IPS-20b (cell line): ENCODE measurements around the gene RCOR3.

Experiments
- H3K27ac ChIP-seq: one replicate; pipeline ENCODE4 v1.5.1; 2013; ENCODE audit warnings: low read length
- H3K27me3 ChIP-seq: 2 replicates; pipeline ENCODE4 v1.6.1; 2013; ENCODE audit warnings: mild to moderate bottlenecking, low read length, inconsistent platforms; ENCODE audit not compliant: insufficient read depth
- H3K36me3 ChIP-seq: 2 replicates; pipeline ENCODE4 v1.6.1; 2013; ENCODE audit warnings: low read depth, mild to moderate bottlenecking, inconsistent platforms, low read length, moderate library complexity; ENCODE audit not compliant: insufficient read depth
- H3K4me1 ChIP-seq: 2 replicates; pipeline ENCODE4 v1.6.1; 2013; ENCODE audit warnings: mild to moderate bottlenecking, control low read depth, inconsistent platforms, low read length, moderate library complexity; ENCODE audit not compliant: insufficient read depth
- H3K4me3 ChIP-seq: 2 replicates; pipeline ENCODE4 v1.5.1; 2013; ENCODE audit warnings: mild to moderate bottlenecking, low read length, inconsistent platforms
- H3K9ac ChIP-seq: 2 replicates; pipeline ENCODE4 v1.6.1; 2013; ENCODE audit warnings: low read depth, mild to moderate bottlenecking, inconsistent platforms, low read length, moderate library complexity
- H3K9me3 ChIP-seq: 2 replicates; pipeline ENCODE4 v1.6.1; 2013; ENCODE audit warnings: mild to moderate bottlenecking, low read depth, low read length, inconsistent platforms; ENCODE audit not compliant: insufficient read depth

The RCOR3 gene

GRCh38 chr1:211336775-211337174 is 77.6 kb downstream of the RCOR3 start:
- H3K4me1 ChIP-seq, result no peaks in the 10 kb centered on the region; the same call in none of the 2 replicates
- no peaks in the 10 kb centered on the region for H3K9me3 ChIP-seq
- no peaks in the 10 kb centered on the region for H3K36me3 ChIP-seq
- no peak overlapping the region for H3K4me3 ChIP-seq
- no peaks in the 10 kb centered on the region for H3K27me3 ChIP-seq
- H3K27ac ChIP-seq, result no peak overlapping the region
- no peak overlapping the region for H3K9ac ChIP-seq

- Histone ChIP-seq H3K36me3 (no peaks in the 10 kb centered on the region), H3K27ac (no peak overlapping the region), H3K4me3 (no peak overlapping the region), H3K27me3 (no peaks in the 10 kb centered on the region), H3K9me3 (no peaks in the 10 kb centered on the region), H3K9ac (no peak overlapping the region), H3K4me1 (no peaks in the 10 kb centered on the region; the same call in 1 of the 2 replicates)
Observed at GRCh38 chr1:211337430-211338223, 78.5 kb downstream of the RCOR3 start.

- no peaks in the 10 kb centered on the region for H3K36me3 ChIP-seq
- H3K4me1 ChIP-seq, result no peaks in the 10 kb centered on the region; the same call in 1 of the 2 replicates
- H3K4me3 ChIP-seq, result no peak overlapping the region
- no peak overlapping the region for H3K9ac ChIP-seq
- no peak overlapping the region for H3K27ac ChIP-seq
- H3K9me3 ChIP-seq, result no peaks in the 10 kb centered on the region
- H3K27me3 ChIP-seq, result no peaks in the 10 kb centered on the region
Observed at GRCh38 chr1:211338224-211338620, 79.1 kb downstream of the RCOR3 start.

GRCh38 chr1:211339631-211340041 is 80.5 kb downstream of the RCOR3 start:
- Histone ChIP-seq H3K27ac (no peak overlapping the region), H3K4me1 (no peaks in the 10 kb centered on the region; the same call in 1 of the 2 replicates)

GRCh38 chr1:211340622-211341507 is 81.7 kb downstream of the RCOR3 start:
- H3K27me3 ChIP-seq, result no peaks in the 10 kb centered on the region
- H3K27ac ChIP-seq, result no peak overlapping the region
- no peak overlapping the region for H3K4me3 ChIP-seq
- H3K9ac ChIP-seq, result no peak overlapping the region
- no peaks in the 10 kb centered on the region for H3K9me3 ChIP-seq
- peaks cover 4% of the 10 kb centered on the region for H3K4me1 ChIP-seq
- no peaks in the 10 kb centered on the region for H3K36me3 ChIP-seq

More at GRCh38 chr1:211339631-211340041, 80.5 kb downstream of the RCOR3 start:
- H3K36me3 ChIP-seq, result no peaks in the 10 kb centered on the region
- no peaks in the 10 kb centered on the region for H3K27me3 ChIP-seq
- H3K4me3 ChIP-seq, result no peak overlapping the region
- H3K9me3 ChIP-seq, result no peaks in the 10 kb centered on the region
- H3K9ac ChIP-seq, result no peak overlapping the region

- Histone ChIP-seq H3K27me3 (no peaks in the 10 kb centered on the region), H3K9ac (no peak overlapping the region), H3K4me1 (peaks cover 11% of the 10 kb centered on the region), H3K9me3 (no peaks in the 10 kb centered on the region), H3K27ac (no peak overlapping the region), H3K4me3 (no peak overlapping the region), H3K36me3 (no peaks in the 10 kb centered on the region)
Observed at GRCh38 chr1:211341999-211342398, 82.8 kb downstream of the RCOR3 start.

- peaks cover 11% of the 10 kb centered on the region for H3K4me1 ChIP-seq
- H3K4me3 ChIP-seq, result no peak overlapping the region
- H3K9me3 ChIP-seq, result no peaks in the 10 kb centered on the region
- H3K36me3 ChIP-seq, result no peaks in the 10 kb centered on the region
- H3K9ac ChIP-seq, result no peak overlapping the region
- H3K27me3 ChIP-seq, result no peaks in the 10 kb centered on the region
- H3K27ac ChIP-seq, result no peak overlapping the region
Observed at GRCh38 chr1:211343607-211344006, 84.4 kb downstream of the RCOR3 start.

- Histone ChIP-seq H3K27me3 (no peaks in the 10 kb centered on the region), H3K4me3 (no peak overlapping the region), H3K9me3 (no peaks in the 10 kb centered on the region), H3K4me1 (peaks cover 11% of the 10 kb centered on the region), H3K36me3 (no peaks in the 10 kb centered on the region), H3K27ac (no peak overlapping the region), H3K9ac (no peak overlapping the region)
Observed at GRCh38 chr1:211344152-211344618, 85.0 kb downstream of the RCOR3 start.

GRCh38 chr1:211345719-211346118 is 86.6 kb downstream of the RCOR3 start:
- H3K4me1 ChIP-seq, result peaks cover 11% of the 10 kb centered on the region; the same call in 1 of the 2 replicates
- no peaks in the 10 kb centered on the region for H3K36me3 ChIP-seq
- H3K27ac ChIP-seq, result no peak overlapping the region
- H3K9ac ChIP-seq, result peak overlapping the region; percentile 40; the same call in 1 of the 2 replicates
- H3K9me3 ChIP-seq, result no peaks in the 10 kb centered on the region
- no peak overlapping the region for H3K4me3 ChIP-seq
- H3K27me3 ChIP-seq, result no peaks in the 10 kb centered on the region

GRCh38 chr1:211347077-211347844 is 88.1 kb downstream of the RCOR3 start:
- Histone ChIP-seq H3K4me3 (no peak overlapping the region), H3K9ac (no peak overlapping the region), H3K9me3 (peaks cover 8% of the 10 kb centered on the region), H3K4me1 (peaks cover 11% of the 10 kb centered on the region; the same call in 1 of the 2 replicates), H3K27ac (no peak overlapping the region), H3K36me3 (no peaks in the 10 kb centered on the region), H3K27me3 (no peaks in the 10 kb centered on the region)

GRCh38 chr1:211348547-211348946 is 89.4 kb downstream of the RCOR3 start:
- H3K27me3 ChIP-seq, result no peaks in the 10 kb centered on the region
- H3K9ac ChIP-seq, result no peak overlapping the region
- H3K4me1 ChIP-seq, result peaks cover 11% of the 10 kb centered on the region; the same call in 1 of the 2 replicates
- no peak overlapping the region for H3K4me3 ChIP-seq
- H3K36me3 ChIP-seq, result peaks cover 2% of the 10 kb centered on the region; the same call in 1 of the 2 replicates
- peaks cover 8% of the 10 kb centered on the region for H3K9me3 ChIP-seq
- H3K27ac ChIP-seq, result no peak overlapping the region
